ENCODE results near the gene PLEKHF1. TPM values are rescaled to one million over a fixed set of nuclear protein-coding genes. Genes with fewer than 3 reads are reported as not detected.

The PLEKHF1 gene
- total RNA-seq, 1 donor from 2014 or later = 28.0 TPM

Other genes starting within 250 kb of the PLEKHF1 start
- gene VSTM2B, start 139.5 kb upstream of the PLEKHF1 start, total RNA-seq = not detected in 2 replicates
- gene POP4, start 59.2 kb upstream of the PLEKHF1 start, total RNA-seq = 104 and 105 TPM in 2 replicates
- 41.9 and 42.2 TPM in 2 replicates for gene C19orf12, start 49.8 kb downstream of the PLEKHF1 start, total RNA-seq
- gene CCNE1, start 146.5 kb downstream of the PLEKHF1 start, total RNA-seq = 37.4 and 39.6 TPM in 2 replicates

Data from activated T-helper 2 cell treated with anti-CD3 and anti-CD28 coated beads, Interferon-gamma antibody, Interleukin-2, Interleukin-4, amounts not matched to agents 10 μg/mL and 5 μg/mL and 100 μg/mL, durations not matched to agents 14 hours and 24 hours and 36 hours (primary cell).